Measurements from ENCODE around the gene PDE1A.
A peak's percentile ranks its signal among the peaks of the same experiment; 100 is the strongest.

Gene PDE1A

DNA sequence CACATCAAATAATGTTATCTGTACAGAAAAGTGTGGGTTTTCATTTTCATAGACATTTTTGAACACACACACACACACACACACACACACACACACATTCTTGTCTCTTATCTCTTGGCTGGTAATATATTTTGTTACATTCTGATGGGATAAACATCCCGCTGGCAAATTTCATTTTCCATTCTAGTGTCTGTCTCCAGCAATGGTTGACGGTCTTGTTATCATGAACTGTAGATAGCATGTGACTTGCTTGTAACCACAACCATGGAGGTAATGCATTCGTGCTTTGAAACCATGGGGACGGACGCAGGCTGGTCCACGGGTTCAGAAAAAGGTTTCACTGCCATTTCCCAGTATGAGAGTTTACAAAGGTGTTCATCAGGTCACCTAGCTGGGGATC, 284.8 kb downstream of the PDE1A start:
- no peaks in the 10 kb centered on the region for H3K27me3 ChIP-seq (replicated peaks)
- TF ChIP-seq, protein P1, sequence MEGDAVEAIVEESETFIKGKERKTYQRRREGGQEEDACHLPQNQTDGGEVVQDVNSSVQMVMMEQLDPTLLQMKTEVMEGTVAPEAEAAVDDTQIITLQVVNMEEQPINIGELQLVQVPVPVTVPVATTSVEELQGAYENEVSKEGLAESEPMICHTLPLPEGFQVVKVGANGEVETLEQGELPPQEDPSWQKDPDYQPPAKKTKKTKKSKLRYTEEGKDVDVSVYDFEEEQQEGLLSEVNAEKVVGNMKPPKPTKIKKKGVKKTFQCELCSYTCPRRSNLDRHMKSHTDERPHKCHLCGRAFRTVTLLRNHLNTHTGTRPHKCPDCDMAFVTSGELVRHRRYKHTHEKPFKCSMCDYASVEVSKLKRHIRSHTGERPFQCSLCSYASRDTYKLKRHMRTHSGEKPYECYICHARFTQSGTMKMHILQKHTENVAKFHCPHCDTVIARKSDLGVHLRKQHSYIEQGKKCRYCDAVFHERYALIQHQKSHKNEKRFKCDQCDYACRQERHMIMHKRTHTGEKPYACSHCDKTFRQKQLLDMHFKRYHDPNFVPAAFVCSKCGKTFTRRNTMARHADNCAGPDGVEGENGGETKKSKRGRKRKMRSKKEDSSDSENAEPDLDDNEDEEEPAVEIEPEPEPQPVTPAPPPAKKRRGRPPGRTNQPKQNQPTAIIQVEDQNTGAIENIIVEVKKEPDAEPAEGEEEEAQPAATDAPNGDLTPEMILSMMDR (IDR thresholded peaks at IDR 0.05; ENCODE audit: low read depth, low read length, missing control alignments) = no peak
- in situ Hi-C loops (cut with HindIII; ENCODE audit: low pct_ligation_motif_present, low sequenced_read_pairs) = no loop called here
- DNase-seq = peak; percentile 55
- H3K27ac ChIP-seq = no peak overlapping the region
- H3K36me3 ChIP-seq (replicated peaks) = no peaks in the 10 kb centered on the region
- no peak overlapping the region for H3K4me3 ChIP-seq (ENCODE audit: low read depth, low read length)

DNA sequence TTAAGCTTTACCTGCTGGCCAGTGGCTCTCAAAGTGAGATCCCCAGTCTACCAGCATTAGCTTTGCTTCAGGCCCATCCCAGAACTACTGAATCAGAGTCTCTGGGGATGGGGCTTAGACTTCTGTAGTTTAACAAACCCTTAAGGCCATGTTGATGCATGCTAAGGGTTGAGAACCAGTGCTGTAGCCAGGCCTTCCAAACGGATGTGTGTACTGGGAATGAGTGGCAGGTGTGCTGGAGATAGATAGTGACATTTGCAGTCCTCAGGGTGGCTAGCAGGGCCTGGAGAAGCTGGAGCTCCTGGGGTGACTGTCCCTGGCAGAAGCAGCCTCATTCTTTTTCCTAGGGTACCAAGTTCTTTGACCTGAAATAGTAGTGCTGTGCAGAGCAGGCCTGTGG, 292.6 kb downstream of the PDE1A start:
- no peak overlapping the region for H3K27ac ChIP-seq
- TF ChIP-seq, protein P1 (IDR thresholded peaks at IDR 0.05; ENCODE audit: low read depth, low read length, missing control alignments) = no peak
- in situ Hi-C loops (cut with HindIII; ENCODE audit: low pct_ligation_motif_present, low sequenced_read_pairs) = no loop called here
- no peaks in the 10 kb centered on the region for H3K27me3 ChIP-seq (replicated peaks)
- H3K36me3 ChIP-seq (replicated peaks) = no peaks in the 10 kb centered on the region
- DNase-seq = no peak
- no peak overlapping the region for H3K4me3 ChIP-seq (ENCODE audit: low read depth, low read length)

DNA sequence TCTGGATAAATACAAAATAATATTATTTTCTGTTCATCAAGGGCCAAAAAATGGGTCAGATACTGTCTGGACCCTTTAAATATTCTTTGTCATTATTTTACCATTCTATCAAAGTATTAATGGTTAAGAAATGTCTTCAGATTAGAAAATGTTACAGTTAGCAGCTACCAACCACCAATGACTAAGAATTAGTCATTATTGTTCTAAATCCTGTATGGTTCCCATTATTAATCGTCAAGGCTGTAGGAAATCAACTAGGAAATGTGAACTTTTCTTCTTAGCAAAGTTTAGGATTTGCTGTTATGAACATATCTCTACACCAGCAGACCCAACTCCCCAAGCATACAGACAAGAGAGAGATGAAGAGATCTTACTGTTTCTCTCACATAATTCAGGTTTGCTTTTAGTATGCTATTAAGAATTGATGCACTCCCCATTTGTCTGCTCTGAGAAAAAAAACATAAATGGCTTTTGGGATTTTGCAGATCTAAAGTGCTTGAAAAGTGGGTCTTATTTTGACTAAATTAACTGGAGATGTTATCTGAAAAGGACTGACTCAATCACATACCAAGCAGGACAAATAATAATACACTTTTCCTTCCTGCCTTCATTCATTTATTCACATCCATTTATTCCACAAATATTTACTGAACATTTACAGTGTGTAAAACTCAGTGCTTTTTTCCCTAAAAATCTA, 293.5 kb downstream of the PDE1A start:
- TF ChIP-seq, protein P1 (IDR thresholded peaks at IDR 0.05; ENCODE audit: low read depth, low read length, missing control alignments) = no peak
- Histone ChIP-seq H3K36me3 (replicated peaks) (no peaks in the 10 kb centered on the region), H3K27ac (peak overlapping the region; percentile 65), H3K27me3 (replicated peaks) (no peaks in the 10 kb centered on the region), H3K4me3 (ENCODE audit: low read depth, low read length) (no peak overlapping the region)
- in situ Hi-C loops (cut with HindIII; ENCODE audit: low pct_ligation_motif_present, low sequenced_read_pairs) = no loop called here
- peak; percentile 7 for DNase-seq

DNA sequence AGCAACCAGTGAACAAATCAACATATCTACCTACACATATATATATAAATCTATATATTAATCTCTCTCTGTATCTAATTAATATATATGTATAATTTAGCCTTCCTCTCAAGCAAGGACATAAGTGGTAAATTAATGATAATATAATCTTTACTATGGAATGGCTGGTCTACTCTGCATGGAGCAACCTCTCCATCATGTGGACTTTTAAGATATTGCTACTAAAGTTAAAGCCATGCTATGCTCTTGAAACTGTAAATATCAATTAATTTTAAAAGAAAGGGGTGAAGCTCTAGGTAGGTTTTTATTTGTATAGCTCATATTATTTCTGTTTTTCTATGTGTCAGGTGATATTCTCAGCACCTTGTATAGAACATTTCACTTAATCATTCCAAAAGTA, 294.2 kb downstream of the PDE1A start:
- Histone ChIP-seq H3K36me3 (replicated peaks) (no peaks in the 10 kb centered on the region), H3K27ac (peak overlapping the region; percentile 65), H3K4me3 (ENCODE audit: low read depth, low read length) (no peak overlapping the region), H3K27me3 (replicated peaks) (no peaks in the 10 kb centered on the region)
- no peak for DNase-seq
- in situ Hi-C loops (cut with HindIII; ENCODE audit: low pct_ligation_motif_present, low sequenced_read_pairs) = no loop called here
- TF ChIP-seq, protein P1 (IDR thresholded peaks at IDR 0.05; ENCODE audit: low read depth, low read length, missing control alignments) = peak; percentile 44

DNA sequence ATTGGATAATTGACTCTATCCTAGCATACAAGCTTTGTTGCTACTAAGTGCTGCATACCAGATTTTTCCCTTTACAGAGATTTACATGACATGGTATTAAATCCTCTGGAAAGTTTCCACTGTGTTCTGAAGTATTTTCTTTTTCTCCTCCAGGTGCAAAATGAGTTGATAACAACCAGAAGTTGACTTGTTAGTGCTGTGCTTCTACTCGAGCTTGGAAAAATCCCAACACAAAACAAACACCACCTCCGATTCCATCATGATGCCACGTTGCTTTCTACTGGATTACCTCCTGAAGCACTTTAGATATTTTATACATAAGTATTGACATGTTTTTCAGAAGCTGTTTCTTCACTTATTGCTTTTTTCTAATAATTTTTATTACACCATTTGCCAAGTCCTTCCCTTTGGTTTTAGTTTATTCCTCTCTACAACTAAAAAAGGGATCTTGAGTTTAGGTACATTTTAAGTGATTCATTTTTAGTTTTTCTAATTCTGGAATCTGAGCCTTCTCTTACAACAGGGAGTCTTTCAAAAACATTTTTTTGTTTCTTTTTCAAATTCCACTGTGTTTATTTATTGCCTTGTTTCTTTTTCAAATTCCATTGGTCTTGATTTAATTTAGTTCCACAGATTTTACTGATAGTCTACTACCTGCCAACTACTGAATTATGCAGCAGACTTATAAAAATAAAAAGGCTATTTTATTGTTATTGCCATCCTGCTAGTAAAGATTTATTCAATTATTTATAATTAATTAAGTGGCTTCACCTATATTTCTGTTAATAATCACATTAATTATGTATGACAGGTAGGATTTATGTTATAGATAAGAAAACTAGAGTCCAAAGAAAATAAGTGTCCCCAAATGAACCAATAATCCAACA, 297.8 kb downstream of the PDE1A start:
- no peaks in the 10 kb centered on the region for H3K36me3 ChIP-seq (replicated peaks)
- TF ChIP-seq, protein P1 (IDR thresholded peaks at IDR 0.05; ENCODE audit: low read depth, low read length, missing control alignments) = no peak
- in situ Hi-C loops (cut with HindIII; ENCODE audit: low pct_ligation_motif_present, low sequenced_read_pairs) = no loop called here
- no peak overlapping the region for H3K4me3 ChIP-seq (ENCODE audit: low read depth, low read length)
- H3K27me3 ChIP-seq (replicated peaks) = no peaks in the 10 kb centered on the region
- no peak overlapping the region for H3K27ac ChIP-seq
- no peak for DNase-seq

Measured in brain microvascular endothelial cell (primary cell).